Measurements from ENCODE around the gene OGFOD2. TPM values are rescaled to one million over a fixed set of nuclear protein-coding genes. Genes with fewer than 3 reads are reported as not detected.
A peak's percentile ranks its signal among the peaks of the same experiment; 100 is the strongest.

OGFOD2 gene
- total and polyA plus RNA-seq, 2 of the 13 experiments (the other 11 are each of a cell fraction or from before 2014, with no cell fraction given), result 13.2 to 14.6 TPM

DNA sequence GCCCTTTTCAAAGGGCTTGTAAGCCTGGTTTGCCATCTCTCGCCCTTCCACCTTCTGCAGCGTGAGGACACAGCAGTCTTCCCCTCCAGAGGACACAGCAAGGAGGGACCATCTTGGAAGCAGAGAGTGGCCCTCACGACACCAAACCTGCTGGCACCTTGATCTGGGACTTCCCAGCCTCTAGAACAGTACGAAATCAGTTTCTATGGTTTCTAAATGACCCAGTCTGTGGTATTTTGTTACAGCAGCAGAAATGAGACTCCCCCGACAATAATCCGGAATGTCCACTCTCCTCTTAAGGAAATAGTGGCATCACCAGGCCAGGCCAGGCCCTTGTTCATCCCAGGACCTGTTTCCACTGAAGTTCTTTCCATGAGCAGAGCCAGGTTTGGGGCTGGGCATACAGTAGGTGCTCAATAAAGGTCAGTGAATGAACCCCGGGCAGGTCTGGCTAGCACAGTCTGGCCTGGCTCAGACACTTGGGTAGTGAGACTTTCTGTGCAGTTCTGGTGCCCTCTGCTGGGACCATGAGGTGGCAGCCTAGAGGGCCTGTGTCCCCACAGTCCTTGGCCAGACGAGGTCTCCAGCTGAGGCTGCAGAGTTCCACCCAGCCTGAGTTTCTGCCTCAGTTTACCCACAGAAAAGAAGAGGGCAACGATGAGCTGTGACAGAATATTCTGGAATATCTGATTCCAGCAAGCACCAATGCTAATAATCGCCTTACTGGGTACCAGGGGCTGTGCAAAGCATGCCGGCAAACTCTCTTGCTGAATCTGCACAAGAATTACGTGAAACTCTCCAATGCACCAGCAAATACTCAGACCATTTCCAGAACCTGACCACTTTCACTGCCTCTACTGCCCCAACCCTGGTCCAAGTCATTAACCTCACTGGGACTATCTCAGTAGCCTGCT lies 22.8 kb upstream of the OGFOD2 start (continued):
- TF ChIP-seq, protein P1, sequence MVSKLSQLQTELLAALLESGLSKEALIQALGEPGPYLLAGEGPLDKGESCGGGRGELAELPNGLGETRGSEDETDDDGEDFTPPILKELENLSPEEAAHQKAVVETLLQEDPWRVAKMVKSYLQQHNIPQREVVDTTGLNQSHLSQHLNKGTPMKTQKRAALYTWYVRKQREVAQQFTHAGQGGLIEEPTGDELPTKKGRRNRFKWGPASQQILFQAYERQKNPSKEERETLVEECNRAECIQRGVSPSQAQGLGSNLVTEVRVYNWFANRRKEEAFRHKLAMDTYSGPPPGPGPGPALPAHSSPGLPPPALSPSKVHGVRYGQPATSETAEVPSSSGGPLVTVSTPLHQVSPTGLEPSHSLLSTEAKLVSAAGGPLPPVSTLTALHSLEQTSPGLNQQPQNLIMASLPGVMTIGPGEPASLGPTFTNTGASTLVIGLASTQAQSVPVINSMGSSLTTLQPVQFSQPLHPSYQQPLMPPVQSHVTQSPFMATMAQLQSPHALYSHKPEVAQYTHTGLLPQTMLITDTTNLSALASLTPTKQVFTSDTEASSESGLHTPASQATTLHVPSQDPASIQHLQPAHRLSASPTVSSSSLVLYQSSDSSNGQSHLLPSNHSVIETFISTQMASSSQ (IDR thresholded peaks at IDR 0.05; ENCODE audit: low read depth), result no peak
- TF ChIP-seq, protein P1 (CRISPR knock-in tag; IDR thresholded peaks at IDR 0.05; ENCODE audit: borderline replicate concordance), result no peak
- TF ChIP-seq ZNF777 (CRISPR knock-in tag; IDR thresholded peaks at IDR 0.05) (no peak), ZSCAN21 (CRISPR knock-in tag; IDR thresholded peaks at IDR 0.05; ENCODE audit: borderline replicate concordance) (no peak), REPIN1 (CRISPR knock-in tag; IDR thresholded peaks at IDR 0.05; ENCODE audit: borderline replicate concordance, low read depth) (peak; percentile 54; the same call in 1 of the 2 replicates), MAF1 (CRISPR knock-in tag; IDR thresholded peaks at IDR 0.05; ENCODE audit: borderline replicate concordance) (no peak), SP140L (CRISPR knock-in tag; IDR thresholded peaks at IDR 0.05; ENCODE audit: borderline replicate concordance) (no peak), ZNF781 (CRISPR knock-in tag; IDR thresholded peaks at IDR 0.05; ENCODE audit: borderline replicate concordance, not compliant biosample characterization) (no peak), SMARCC2 (IDR thresholded peaks at IDR 0.05) (no peak), ZNF615 (CRISPR knock-in tag; IDR thresholded peaks at IDR 0.05; ENCODE audit: borderline replicate concordance) (no peak), TP53 (CRISPR knock-in tag; conservative IDR thresholded peaks at IDR 0.05) (no peak), ZNF850 (CRISPR knock-in tag; conservative IDR thresholded peaks at IDR 0.05) (no peak), ZNF775 (CRISPR knock-in tag; IDR thresholded peaks at IDR 0.05; ENCODE audit: borderline replicate concordance) (no peak), MTA1 (CRISPR knock-in tag; IDR thresholded peaks at IDR 0.05; ENCODE audit: borderline replicate concordance) (no peak), KLF16 (CRISPR knock-in tag; IDR thresholded peaks at IDR 0.05) (peak in 1 of 2 experiments; percentile 39; a peak in 2 of 4 replicates), ZNF746 (CRISPR knock-in tag; IDR thresholded peaks at IDR 0.05) (no peak), ZBTB20 (CRISPR knock-in tag; IDR thresholded peaks at IDR 0.05; ENCODE audit: borderline replicate concordance, low read depth) (no peak), RFXANK (CRISPR knock-in tag; IDR thresholded peaks at IDR 0.05) (no peak), JUN (CRISPR knock-in tag; IDR thresholded peaks at IDR 0.05) (no peak), ZNF510 (CRISPR knock-in tag; IDR thresholded peaks at IDR 0.05; ENCODE audit: low read depth) (no peak)
- TF ChIP-seq, protein P2, sequence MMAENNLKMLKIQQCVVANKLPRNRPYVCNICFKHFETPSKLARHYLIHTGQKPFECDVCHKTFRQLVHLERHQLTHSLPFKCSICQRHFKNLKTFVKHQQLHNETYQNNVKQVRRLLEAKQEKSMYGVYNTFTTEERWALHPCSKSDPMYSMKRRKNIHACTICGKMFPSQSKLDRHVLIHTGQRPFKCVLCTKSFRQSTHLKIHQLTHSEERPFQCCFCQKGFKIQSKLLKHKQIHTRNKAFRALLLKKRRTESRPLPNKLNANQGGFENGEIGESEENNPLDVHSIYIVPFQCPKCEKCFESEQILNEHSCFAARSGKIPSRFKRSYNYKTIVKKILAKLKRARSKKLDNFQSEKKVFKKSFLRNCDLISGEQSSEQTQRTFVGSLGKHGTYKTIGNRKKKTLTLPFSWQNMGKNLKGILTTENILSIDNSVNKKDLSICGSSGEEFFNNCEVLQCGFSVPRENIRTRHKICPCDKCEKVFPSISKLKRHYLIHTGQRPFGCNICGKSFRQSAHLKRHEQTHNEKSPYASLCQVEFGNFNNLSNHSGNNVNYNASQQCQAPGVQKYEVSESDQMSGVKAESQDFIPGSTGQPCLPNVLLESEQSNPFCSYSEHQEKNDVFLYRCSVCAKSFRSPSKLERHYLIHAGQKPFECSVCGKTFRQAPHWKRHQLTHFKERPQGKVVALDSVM (CRISPR knock-in tag; IDR thresholded peaks at IDR 0.05), result peak; percentile 46; the same call in 1 of the 2 replicates
- TF ChIP-seq, protein P3, sequence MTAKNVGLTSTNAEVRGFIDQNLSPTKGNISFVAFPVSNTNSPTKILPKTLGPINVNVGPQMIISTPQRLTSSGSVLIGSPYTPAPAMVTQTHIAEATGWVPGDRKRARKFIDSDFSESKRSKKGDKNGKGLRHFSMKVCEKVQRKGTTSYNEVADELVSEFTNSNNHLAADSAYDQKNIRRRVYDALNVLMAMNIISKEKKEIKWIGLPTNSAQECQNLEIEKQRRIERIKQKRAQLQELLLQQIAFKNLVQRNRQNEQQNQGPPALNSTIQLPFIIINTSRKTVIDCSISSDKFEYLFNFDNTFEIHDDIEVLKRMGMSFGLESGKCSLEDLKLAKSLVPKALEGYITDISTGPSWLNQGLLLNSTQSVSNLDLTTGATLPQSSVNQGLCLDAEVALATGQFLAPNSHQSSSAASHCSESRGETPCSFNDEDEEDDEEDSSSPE (CRISPR knock-in tag; IDR thresholded peaks at IDR 0.05), result peak; percentile 20; the same call in 1 of the 2 replicates

Data from HepG2 (cell line).